A549 treated with AZD9567 at 1 μM for 4 hours (cell line): ENCODE results near the gene ZIC1. TPM values are rescaled to one million over a fixed set of nuclear protein-coding genes. Genes with fewer than 3 reads are reported as not detected.

ENCODE experiments used
- total RNA-seq: library from RNA; stranded (reverse); fragments of 200-300 nt; extraction: Qiagen RNA extraction; gene quantifications from 5 replicates; pipeline ENCODE4 v1.2.3, GENCODE V29; 2022; ENCODE audit not compliant: insufficient read depth

The ZIC1 gene
- not detected in 5 replicates for total RNA-seq

DNA sequence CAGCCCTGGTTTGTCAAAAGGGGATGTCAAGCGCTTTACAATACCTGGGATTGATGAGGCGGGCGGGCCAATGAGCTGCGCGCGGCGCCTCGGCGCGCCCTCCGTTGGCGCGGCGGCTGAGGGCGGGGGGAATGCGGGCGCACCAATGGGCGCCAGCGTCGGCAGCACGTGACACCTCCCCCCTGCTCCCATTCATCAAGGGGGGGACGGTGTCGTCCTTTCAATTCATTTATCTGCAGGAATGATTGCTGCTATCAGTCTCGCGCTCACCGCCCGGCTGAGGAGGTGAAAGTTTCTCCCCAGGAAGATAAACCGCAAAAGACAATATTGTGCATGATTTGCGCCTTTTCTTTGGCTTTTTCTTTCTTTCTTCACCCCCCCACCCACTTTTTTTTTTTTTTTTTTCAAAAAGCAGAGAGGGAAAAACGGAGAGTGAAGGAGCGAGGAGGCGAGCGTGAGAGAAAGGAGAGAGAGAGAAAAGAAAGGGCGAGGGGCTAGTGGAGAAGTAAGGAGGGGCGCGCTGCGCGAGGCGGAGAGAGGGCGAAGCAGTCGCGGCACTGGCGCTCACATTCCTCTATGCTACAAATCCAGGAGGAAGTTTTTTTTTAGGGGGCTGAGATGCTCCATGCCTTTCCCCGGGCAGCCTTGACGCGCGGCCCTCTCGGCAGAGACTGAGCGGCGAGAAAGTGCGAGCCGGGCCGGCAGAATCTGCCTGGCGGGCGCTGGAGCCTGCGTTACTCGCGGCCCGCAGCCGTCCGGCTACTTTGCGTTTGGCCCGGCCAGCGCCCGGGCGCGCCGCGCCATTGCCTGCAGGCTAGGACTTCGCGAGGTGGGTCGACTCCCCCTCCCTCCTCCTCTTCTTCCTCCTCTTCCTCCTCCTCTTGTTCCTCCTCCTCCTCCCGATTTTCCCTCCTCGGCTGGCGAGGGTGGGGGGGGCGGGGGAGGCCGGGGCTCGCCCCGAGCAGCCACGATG is at the start of gene ZIC1:
Gene ZIC1 (plus strand): TSS at position 223 of the 973 bp plus-strand sequence. CDS start 748 bp downstream, at position 971.

DNA sequence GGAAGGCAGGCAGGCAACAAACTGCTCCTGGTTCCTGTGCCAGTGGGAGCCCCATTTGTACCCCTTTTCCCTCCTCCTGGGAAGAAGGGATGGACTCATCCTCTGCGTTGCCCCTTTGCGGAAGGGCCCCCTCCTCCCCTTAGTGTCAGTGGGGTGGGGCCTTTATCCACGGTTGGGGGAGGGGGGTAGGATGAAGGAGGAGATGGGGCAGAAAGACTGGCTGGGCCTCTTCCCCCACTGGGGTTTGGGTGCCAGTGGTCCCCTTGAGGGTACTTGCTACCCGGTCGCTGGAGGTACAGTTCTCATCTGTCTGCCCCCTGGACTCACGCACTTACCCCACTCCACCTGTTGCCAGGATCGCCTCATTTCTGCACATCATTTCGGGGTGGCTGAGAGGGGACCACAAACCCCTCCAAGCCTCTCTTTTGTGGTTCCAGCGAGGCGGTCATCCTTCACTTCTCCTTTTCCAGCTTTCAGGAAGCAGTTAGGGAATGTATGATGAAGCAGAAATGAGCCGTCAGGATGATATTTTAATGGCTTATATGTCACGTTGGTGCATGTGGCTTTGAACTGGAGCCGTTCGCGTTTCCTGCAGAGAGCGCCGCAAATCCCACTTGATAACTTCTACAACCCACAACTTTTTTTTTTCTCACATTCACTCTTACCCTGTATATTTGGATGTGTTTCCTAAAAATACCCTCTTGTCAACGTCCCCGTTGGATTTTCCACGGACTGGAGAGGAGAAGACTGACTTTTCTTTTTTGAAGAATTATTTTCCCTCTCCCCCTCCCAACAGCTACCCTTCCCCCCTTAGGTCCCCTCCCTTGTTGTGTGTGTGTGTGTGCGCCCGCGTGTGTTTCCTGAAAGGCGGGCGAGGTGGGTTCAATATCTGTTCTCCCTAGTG is 2.9 kb upstream of the ZIC1 start, which contains the start of gene ZIC4:
Gene ZIC4 (minus strand): TSS at position 516 of the 904 bp plus-strand sequence. CDS start 3,746 bp downstream, outside the sequence.

Other genes with a start within 250 kb of the ZIC1 start
- not detected in 5 replicates for gene ZIC4, start 2.8 kb upstream of the ZIC1 start, total RNA-seq